Left hindlimb (tissue), 1 donor: Measurements from ENCODE around the gene HOXB6.

Experiments
- DNase-seq: peaks from one replicate; pipeline ENCODE4 v3.0.0-alpha.2; 2018

The HOXB6 gene

DNA sequence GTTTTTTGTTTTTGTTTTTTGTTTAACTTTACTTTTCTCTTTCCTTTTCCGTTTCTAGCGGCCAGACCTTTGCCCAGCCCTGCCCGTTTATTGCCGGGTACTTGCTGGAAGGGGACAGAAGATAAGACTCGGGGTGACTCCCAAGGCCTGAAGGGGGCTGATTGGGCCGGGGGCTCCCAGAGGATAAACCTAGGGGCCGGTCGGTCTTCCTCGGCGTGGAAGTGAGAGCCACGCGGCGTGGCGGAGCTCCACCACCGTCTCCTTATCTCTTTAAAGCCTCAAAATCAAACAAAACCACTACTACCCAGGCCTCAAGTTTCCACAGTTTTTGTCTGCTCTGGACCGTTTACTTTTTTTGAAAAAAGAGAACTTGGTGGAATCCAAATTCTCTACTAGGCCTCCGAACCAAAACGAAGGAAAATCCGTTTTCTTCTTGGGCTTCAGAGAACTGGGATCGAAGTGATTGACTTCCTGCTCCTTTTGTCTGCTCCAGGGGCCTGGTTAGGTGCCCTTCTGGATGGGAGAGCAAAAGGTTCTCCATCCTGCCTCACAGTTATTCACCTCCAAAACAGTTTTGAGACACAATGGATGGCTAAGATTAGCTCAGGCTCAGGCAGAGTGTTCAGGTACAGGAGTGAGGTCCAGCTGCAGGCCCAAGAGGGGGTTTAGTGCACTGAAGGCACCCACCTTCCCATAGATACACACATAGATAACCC lies 29.9 kb upstream of the HOXB6 start:
- DNase-seq, result no peak

DNA sequence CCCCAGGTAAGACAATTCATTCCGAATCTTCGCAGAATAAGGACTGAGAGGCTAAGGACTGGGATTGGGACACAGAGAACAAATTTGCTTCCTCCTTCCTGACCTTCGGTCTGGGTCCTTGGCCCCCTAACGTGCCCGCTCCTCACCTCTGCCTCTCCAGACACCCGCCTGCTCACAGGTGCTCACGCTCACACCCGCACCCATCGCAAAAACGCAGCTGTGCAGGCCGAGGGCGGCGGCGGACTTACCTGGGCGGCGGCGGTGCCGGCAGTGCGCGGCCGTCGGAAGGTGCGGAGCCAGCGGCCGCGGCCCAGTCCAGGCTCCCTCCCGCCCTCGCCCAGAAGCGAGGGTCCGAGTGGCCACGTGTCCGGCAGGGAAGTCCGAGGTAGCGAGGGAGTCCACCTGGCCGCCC lies 28.5 kb upstream of the HOXB6 start:
- DNase-seq, result no peak

DNA sequence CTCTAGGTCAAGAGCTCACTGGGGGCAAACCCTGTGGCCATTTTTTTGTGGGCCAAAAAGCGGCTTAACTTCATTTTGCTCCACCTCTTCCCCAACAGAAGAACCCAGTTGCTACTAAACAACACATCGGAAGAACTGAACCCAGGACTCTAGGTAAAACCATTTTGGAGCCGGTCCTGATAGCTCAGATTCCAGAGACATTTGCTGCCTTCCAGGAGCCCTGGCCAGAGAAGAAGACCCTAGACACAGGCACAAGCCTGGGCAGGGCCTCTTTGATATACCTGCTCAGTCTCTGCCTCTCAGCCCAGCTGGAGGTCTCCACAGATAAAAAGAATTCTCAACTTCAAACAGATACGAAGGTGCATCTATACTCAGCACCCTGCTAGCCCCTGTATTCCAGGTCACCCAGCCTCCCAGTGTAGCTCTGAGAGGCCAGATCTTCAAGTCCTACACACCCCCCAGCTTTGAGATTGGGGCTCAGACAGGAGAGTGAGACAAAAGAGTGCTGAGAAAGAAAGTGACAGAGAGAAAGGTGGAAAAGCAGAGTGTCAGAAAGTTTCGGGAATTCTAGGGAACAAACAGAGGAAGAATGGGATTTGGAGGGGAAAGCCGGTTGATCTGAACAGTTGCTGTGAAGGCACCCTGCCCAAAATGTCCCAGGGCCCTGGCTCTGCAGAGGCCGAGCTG lies 27.9 kb upstream of the HOXB6 start:
- no peak for DNase-seq

DNA sequence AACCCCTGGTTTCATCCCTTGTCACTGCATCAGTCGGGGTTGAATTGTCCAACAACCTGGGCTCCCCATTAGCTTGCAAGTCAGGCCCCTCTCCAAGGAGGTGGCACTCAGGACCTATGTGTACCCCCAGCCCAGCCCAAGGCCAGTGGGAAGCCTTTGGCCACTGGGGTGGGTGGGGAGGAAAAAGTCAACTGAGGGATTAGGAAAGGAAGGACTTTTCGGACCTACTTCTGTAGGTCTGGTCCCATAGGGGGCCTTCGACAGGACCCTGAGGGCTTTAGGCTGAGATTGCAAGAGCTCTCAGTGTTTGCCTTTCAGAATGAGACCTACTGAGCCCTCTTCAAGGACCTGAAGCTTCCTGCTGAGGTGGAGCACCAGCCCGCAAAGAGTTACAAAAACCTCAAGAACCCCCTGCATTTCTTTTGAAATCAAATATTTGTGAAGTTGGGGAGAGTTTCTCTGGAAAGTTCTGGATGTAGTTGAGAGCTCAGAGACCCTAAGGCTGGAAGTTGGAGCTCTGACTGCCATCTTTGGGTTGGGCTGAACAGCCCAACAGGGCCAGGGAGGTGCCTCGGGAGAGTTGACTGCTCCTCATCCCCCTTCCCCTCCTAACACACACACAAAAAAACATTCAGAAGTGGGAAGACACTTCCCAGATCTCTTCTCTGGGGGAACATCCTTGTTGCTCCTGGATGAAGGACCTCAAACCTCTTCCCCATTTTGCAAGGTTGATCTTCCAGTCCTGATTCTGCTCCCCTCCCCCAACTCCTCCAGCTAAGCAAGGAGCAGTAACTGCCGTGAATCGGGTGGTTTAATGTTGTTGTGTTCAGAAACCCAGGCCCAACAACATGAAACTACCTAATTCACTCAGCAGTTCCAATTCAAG lies 27.1 kb upstream of the HOXB6 start:
- no peak for DNase-seq

DNA sequence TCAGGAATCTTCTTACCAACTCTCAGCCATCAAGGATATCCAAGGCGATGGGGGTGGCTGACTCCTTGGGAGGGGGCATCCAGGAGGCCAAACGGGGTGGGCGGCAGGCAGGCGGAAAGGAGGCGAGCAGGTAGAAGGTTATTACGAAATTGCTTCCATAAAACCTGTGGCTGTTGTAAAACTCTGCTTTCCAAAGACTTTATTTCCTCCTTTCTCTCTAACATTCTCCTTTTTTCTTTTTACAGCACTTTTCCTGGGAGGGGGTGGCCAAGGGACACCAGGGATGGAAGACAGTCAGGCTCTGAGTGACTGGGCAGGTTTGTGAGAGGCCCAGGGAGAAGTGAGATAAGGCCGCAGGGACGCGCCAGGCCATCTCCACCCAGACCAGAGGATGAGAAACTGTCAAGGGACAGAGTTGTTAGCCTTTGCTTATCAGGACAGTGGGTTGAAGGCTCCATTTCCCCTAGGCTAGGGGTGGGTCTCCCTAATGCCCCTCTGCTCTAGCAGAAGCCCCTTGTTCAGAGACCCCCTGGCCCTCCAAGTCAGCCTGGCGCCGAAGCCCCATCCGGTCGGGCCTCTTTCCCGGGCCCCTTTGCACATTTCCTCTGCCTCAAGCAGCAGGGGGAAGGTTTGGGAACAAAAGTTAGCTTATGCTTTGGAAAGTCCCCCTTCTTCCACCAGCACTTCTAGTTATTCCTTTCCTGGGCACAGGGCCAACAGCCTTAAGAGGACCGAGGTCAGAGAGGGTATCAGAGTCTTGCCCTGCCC lies 26.3 kb upstream of the HOXB6 start:
- DNase-seq, result no peak

DNA sequence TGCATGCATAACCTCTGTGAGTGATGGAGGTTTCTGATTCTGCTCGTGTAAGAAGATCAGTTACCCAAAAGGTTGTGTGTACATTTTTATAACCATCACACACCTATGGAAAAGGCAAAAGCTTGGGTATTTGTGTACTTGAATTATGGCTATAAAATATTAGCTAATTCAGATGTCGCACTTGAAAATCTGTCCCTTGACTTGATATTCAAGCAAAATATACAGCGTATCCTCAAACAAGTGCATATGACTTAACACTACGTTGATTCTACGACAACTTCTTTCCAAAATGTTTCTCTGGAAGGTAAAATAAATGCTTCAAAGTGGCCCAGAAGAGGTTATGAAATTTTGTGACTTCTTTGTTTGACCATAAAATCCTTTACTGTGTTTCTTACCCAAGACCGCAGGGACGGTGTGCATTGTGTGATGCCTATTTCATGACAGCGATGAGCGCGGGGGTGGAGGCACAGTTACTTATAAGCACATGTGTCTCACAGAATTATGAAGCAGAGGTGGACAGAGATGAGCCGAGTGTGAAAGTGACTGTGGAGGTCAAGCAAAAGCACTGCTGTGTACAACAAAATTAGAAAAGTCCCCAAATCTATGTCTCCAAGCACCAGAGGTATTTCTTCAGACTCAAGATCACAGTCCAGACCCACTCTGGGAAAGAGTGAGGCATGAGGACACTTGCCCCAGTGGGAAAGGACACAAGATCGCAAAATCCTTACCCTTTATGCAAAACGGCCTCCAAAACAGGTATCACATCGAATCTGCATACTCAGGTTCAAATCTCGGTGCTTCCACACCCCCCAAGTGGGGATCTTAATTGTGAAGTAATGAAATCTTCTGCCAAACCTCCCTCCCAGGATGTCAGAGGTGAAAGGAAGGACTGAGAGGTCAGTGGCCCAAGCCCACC lies 25.5 kb upstream of the HOXB6 start:
- no peak for DNase-seq

DNA sequence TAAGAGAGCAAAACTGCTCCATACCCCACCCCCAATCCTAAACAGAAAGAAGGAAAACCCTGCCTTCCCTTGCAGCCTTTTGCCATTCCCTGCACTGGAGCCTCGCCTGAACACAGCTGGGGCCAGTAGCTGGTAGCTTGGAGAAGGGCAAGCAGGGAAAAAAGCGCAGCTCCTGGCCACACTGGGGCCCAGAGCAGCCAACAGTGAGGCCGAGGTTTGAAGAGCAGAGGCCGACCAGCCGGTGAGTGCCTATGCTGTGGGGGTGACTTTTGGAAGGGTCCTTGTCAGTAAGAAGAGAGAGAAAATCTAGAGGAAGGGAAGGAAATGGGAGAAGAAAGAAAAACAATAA lies 24.6 kb upstream of the HOXB6 start:
- DNase-seq, result no peak

DNA sequence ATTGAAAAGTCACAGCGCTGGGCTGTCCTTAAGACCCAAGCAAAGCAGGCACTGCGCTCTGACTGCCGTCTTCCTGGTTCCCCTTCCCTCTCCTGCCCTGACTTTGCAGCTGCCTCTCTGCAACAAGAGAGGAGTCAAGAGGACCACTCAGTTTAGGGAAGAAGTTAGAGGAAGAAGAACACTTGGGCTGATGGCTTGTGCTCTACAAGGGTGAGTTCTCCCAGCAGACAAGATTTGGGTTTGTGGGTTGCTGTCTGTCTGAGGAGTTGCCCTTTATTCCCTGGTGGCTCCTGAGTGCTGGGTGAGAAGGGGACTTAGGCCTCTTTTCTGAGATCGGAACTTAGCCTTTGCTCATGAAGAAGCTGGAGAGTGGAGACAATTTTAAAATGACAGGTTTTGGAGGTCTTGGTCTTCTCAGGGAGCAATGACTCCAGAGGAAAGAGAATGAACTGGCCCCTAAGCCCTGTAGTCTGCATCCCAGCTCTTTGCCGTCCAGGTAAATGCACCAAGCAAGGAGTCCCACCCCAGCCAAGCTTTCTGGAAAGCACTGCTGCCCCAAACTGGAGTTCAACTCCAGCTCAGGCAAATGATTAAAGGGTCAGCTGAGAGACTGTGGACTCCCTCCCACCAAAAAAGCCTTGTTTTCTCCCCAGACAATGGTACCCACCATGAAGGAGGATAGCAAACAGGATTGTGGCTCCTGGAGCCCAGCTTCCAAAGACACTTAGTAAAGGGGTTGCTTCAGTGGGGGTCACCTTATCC lies 24.0 kb upstream of the HOXB6 start:
- DNase-seq, result no peak

DNA sequence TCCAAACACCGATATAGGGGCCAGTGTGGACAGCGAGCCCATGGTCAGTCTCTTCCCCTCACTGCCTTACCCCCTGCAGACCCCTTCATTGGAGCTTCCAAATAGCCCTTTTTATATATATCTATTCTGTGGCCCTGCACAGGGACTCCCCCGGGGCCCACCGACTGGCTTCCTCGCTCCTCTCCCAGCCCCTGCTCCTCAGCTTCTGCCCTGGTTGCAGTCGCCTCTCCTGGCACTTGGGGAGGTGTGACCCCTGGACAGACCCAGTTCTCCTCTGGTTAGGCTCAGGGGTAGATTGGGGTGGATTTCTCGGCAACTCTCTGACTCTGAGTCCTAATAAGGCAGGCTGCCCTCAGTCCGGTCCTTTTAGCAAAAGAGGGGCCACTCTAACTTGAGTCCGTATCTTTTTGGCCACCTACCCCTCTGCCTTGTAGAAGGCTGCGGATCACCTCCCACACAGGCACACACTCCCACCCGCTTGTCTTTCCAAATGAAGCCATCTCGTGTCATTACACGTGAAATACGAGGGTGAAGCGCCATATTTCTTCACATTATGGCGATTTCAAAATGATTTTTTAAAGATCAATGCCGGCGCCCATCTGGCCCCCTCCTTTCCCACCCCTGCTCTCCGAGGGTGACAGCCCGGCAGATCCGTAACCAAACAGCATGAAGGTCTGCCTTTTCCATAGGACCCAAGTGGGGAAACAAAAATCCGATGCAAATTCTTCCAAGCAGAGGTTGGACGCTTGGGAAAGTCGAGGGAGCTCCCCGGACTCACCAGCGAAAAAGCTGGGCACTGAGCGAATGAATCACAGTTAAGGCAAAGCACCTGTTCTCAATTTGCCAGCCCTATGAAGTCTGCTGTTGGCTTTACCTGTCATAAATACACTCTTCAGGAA lies 23.1 kb upstream of the HOXB6 start:
- peak; percentile 17 for DNase-seq

DNA sequence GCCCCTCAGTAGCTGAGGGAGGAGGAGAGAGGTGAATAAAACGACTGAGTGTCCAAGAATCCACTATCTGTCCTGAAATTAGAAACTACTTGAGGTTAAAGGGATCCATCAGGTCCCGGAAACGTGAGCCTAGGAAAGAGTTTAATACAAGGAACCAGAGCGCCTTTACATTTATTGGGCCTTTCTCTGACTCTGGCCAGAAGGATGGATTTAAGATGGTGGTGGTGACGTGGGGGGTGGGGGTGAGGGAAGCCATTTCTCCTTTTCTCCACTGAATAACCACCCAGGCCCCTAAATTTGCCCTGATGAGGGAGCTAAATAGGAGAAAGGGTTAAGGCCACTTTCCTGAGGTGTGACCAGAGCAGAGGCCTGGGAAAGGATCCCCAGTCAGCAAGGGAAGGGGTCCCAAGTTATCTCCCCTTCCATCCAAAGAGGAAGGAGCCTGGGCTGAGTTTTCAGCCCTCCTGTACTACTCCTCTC lies 22.4 kb upstream of the HOXB6 start:
- DNase-seq, result peak; percentile 20

DNA sequence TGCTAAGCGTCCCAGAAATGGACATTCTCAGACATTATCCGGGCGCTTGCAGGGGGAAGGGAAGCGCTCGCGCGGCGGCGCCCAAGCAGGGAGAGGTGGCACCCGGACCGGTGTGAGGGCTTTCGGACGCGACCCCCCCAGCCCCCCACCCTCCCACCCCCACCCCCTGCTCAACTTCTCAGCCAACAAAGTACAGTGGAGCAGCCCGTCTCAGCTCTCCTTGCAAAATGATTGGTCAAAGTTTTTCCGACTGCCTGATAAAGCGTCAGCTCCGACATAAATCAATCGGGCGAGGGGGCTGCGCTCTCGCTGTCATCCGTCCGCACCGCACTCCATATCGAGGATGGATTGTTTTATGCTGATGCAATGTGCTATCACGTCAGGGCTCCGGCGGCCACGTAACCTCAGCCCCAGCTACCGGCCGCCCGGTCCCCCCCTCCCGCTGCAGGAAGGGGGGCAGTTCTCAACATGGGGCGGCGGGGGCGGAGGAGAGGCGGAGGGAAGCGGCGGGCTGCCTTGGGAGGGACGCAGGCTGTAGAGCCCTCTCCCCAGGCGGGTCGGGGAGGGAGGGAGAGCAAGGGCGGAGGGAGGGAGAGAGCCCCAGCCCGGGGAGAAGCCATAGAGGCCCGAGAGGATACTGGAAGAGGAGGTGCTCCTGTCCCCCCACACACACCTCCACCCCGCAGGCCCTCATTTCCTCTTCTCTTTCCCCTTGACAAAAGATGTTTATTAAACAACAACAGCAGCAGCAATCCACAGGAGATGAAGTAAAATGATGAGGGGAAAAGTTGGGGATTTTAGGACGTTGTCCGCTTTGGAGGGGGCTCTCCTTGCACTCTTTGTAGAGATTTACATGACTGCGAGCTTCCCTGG lies 21.7 kb upstream of the HOXB6 start, which contains the start of gene HOXB9:
HOXB9 (minus strand) TSS at position 114 of the 873 bp plus-strand sequence; CDS start at position 25, 89 bp downstream.
- no peak for DNase-seq

DNA sequence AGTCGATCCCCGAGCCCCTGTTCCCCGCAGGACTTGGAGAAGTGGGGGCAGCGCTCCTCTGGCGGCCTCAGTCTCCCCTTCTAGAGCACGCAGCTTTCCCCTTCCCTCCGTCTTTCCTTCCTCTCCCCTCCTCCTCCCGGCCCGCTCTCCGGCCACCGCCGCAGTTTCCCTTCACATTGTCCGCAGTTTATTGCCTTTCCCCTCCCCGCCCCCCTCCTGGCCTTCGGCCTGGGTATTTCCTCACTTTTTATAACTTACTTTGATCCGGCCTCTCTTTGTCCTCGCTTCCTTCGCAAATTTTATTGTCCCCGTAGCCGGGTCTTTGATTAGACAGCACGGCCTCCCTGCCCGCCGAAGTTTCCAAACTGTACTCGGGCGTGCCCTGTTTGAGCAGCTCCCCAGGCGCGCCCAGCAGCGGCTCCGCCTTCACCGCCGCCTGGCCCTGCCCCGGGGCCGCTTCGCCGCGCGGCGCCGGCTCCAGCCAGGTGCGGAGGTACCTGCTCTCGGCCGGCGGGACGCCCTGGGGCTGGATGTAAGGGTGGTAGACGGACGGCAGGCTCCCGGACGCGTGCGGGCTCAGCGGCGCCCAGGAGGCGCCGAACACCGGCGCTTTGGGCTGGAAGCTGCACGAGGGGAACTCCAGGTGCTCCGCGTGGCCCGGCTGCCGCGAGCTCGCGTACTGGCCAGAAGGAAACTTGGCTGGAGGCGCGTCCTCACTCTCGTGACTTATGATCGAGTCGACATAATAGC lies 20.9 kb upstream of the HOXB6 start:
- no peak for DNase-seq

DNA sequence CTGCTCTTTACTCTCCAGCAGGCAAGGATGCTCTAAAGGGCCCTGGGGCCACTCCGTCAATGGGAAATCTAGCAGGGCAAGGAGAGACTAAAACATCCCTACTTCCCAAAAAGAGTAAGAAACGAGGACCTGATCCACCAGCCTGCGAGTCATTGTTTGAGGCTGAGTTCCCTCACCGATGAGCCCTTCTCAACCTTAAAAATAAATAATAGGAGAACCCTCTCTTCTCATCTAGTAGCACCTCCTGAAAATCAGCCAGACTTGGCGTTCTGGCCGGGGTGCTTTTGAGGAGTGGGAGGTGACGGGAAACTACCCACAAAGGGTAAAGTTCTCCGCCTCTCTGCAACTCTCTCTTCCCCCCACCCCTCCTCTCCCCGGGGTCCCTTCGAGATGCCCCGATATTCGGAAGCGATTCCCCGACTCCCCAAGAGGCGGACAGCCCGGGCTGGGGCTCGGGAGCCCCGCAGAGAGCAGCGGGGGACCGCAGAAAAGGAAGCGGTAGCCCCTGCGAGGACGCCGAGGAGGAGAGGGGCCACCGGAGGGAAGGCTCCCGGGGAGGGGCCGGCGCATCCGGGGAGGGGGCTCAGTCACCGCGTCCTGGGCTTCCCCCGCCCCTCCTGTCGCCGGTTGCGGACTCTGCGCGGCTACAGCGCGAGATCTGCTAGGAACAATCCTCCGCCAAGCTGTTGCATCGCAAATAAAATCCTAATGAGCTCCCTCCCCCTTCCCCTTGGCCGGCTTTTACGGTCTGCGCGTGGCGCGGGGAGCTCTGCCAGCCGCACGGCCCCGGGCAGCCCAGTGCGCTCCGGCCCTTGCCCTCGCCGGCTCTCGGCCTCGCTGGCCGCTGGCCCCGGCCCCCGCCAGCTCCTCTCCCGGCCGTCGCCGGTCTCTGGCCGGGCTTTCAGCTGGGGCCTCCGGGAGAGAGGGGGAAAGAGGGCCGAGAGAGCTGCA lies 20.0 kb upstream of the HOXB6 start:
- DNase-seq, result no peak

DNA sequence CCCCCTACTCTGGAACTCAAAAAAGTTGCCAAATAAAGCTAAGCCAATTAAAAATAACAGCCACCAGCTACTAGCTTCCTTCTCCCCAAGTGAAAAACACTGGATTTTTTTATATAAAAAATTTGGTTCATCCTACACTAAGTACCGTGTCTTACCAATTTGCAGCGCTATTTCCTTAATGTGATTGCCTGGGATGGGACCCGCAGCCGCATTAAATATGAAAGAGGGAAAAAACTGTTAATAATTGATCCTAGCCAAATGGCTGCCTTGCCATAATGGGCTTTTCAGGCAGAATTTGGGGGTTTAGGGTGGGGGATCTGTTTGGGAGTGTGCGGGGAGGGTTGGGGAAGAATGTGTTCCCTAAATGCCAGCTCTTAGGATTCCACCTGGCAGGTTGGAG lies 19.3 kb upstream of the HOXB6 start:
- DNase-seq, result no peak

DNA sequence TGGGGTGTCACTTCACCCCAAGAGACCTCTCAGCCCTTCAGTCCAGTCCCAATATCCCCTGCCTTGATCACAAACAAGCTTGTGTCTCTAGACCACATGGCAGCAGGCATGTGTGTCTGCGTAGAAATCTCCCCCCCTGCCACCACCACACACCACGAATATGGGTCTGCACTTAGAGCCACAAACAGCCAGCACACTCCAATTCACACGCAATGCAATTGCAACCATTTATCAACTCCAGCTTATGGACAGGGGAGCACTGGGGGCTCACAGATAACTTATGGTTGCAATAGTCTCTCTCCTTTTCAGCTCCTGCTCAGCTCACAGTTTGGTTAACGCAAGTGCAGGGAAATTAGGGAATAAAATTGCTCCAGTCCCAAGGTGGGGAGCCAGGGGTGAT lies 18.8 kb upstream of the HOXB6 start:
- DNase-seq, result no peak

DNA sequence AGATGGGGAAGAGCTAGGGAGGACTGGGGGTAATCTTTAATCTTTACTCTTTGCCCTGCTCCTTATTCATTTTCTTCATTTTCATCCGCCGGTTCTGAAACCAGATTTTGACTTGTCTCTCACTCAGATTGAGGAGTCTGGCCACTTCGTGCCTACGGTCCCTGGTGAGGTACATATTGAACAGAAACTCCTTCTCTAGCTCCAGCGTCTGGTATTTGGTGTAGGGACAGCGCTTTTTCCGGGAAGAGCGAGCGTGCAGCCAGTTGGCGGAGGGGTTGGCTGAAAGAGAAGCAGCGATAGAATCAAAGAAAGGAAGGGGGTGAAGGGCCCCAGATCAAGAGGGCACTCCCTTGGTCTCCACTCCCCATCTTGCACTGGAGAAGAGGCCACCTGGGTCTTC lies 18.1 kb upstream of the HOXB6 start:
- DNase-seq, result no peak
